Cortex of kidney (tissue), 1 donor: ENCODE data around the gene ANKHD1.
"Not testable (repeated sequence)": the region's sequence is repeated elsewhere in the genome, so short reads cannot be mapped to it uniquely, and the experiment has no call there.

Source experiments
- DNase-seq: peaks from one replicate; lab custom pipeline; 2025; lab: John Stamatoyannopoulos, UW

The ANKHD1 gene

DNA sequence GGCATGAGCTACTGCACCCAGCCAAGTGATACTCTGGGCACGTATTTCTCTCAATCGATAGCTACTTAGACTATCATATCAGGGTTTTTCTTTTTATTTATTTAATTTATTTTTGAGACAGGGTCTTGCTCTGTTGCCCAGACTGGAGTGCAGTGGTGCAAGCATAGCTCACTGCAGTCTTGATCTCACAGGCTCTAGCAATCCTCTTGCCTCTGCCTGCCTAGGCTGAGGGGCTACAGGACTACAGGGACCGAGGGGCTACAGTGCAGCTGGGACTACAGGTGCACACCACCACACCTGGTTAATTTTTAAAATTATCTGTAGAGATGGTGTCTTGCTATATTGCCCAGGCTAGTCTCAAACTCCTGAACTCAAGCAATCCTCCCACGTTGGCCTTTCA is 20.3 kb upstream of the ANKHD1 start:
- no peak for DNase-seq

DNA sequence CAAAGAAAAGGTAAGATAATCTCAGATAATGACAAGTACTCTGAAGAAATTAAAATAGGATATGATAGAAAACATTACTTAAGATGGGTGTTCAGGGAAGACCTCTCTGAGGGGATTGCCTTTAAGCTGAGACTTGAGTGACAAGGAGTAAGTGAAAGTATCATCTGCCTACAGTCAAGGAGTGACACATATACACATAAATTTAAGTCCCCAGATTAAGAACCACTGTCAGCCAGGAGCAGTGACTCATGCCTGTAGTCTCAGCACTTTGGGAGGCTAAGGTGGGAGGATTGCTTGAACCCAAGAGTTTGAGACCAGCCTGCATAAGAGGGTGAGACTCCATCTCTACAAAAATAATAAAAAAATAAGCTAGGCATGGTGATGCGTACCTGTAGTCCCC is 19.7 kb upstream of the ANKHD1 start:
- DNase-seq, result no peak

DNA sequence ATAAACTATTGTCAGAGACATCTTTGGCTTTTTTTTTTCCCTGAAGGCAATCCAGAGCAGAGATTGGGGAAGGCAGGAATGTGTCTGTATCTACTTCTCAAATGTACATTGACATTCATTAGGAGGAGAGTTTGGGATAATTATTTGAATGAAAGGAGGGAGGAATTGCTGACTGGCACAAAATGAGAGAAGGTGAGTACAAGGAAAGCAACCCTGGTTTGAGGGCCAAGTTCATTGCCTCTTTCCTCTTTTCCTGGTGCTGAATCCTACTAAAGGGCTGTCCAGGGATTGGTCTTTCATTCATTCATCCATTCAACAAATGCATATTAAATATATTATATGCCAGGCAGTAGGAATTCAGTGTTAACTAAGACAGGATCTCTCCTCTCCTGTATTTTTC is 18.8 kb upstream of the ANKHD1 start:
- DNase-seq, result no peak

DNA sequence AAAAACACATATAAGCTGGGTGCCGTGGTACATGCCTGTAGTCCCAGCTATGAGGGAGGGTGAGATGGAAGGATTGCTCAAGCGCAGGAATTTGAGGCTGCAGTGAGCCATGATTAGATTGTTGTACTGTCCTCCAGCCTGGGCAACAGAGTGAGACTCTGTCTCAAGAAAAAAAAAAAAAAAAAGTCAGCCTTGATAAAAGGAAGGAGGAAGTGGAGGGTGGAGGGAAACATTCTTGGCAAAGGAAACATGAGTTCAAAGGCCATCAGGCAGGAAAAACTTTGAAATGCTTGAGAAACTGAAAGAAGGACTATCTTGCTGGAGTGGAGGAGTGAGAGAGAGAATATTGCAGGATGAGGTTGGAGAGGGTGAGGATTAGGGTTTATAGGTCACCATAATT is 18.3 kb upstream of the ANKHD1 start:
- no peak for DNase-seq

DNA sequence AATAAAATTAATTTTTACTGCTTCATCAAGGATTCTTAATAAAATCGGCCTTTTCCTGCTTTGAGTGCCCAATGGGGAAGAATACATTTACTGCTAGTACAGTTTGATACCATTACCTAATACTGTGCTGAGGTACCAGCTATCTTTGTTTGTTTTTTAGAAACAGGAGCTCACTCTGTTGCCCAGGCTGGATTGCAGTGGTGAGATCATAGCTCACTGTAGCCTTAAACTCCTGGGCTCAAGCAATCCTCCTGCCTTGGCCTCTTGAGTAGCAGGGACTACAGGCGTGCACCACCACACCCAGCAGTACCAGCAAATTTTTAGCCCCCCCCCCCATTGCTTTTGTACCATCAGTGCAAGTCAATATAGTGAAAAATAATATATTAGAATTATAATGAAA is 13.6 kb upstream of the ANKHD1 start:
- DNase-seq, result no peak

DNA sequence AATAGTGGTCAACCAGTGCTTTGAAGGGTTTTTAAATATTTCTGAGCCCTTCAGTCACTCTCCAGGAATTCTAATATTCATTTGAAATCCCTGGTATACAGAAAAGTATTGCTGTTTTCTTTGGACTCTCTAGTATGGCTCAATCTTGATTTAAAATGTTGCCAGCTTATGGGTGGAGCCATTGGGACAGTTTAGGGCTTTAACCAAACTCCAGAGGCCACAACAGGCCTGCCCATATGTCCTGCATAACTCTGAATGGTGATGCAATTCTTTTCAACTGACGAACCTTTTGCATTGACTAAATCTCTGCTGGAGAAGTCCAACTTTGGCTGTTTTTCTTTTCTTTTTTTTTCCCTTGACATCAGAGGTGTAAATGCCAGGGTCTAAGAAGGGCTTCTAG is 10.3 kb upstream of the ANKHD1 start:
- DNase-seq, result no peak

DNA sequence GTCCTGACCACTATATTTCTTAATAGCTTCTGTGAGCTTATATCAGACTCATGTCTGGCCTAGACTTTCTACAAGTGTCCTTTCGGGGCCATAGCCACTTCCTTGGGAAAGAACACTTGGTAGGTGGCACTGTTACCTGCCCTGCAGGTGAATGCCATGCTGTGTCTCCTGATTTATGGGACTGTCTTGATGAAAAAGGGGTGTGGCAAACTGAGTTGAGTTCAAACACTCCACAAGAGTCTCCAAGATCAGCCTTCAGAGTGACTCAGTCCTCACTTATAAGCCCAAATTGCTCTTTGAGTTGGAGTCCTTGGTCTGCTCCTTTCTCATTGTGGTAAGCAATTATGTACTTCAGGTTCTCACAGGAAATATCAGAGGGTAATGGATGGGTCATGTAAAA is 9.9 kb upstream of the ANKHD1 start:
- DNase-seq, result no peak

DNA sequence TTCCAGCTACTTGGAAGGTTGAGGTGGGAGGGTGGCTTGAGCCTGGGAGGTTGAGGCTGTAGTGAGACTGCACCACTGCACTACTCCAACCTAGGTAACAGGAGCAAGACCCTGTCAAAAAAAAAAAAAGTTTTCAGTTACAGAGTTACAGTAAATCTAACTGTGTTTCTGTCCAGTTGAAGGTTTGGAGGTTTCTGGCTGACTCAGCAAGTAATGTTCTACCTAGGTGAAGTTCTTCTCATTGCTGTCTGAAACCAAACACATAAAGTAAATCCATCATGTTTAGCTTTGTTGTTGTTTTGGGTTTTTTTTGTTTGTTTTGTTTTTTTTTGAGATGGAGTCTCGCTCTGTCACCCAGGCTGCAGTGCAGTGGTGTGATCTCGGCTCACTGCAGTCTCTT is 7.9 kb upstream of the ANKHD1 start:
- no peak for DNase-seq

DNA sequence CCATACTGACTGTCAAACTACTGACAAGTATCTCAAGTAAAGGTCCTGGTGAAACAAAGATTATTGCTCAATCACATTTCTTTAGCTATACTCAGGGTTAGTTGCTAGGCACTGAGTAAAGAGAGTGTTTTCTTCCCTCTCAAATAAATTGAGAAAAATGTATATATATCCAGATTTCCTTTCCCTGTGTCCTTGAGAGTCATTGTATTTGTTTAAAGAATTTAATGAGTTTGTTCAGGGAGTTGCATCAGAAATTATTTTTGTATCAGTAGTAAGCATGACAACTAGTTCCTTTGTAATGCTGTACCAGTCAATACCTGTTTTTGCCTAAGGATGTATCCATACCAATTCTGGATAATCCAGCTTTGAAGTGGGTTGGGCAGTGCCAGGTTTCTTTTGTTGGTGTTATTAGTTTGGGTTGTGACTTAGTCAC is 3.2 kb upstream of the ANKHD1 start:
- DNase-seq, result no peak

DNA sequence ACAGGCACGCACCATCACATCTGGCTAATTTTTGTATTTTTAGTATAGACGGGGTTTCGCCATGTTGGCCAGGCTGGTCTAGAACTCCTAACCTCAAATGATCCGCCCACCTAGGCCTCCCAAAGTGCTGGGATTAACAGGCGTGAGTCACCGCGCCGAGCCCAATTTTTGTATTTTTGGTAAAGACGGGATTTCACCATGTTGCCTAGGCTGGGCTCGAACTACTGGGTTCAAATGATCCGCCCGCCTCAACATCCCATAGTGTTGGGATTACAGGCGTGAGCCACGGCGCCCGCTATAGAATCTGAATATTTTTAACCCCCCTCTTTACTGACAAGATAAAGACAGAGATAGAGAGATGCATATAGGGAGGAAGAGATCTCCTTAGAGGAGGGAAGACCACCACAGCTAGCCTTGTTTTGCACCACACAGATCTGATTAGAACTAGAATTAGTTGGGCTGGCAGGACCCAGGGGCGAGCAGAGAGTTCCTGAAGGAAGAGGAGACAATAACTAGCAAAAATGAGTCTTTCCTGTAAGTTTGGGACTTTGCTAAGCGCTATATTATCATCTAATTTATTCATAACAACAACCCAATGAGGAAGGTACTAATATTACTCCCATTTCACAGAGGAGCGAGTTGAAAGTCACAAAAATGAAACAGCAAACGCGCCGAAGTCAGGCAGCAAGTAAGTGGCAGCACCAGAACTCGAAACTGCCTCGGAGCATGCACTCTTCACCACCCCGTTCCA is 1.5 kb upstream of the ANKHD1 start:
- DNase-seq, result no peak

DNA sequence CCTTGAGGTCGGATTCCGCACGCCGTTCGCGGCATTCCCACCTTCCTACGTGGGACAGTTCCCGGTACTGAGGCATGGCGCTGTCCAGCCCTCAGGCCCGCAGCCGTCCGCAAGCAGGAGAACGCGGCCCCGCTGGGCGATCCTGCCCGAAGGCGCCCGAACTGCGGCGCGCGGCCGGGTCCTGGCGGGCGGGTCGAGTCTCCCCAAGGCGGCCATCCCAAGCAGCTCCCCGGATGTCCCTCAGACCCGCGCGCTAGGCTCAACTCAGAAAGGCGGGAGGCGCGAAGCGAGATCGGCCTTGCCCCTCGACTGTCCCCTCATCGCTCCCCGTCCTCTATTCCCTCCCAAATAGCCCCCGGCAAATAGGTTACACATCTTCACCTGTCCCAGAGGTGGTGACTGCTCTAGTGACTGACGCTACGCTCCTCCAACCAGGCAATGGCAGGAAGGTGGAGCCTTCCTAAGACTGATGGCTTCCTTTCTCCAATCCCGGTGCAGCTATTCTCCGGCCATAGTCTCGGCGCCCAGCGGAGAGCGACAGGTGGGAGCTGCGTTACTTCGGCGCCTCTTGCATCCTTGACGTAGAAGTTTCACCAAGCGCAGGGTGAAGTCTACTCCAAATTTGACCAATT is 787 bp upstream of the ANKHD1 start:
- DNase-seq, result no peak

DNA sequence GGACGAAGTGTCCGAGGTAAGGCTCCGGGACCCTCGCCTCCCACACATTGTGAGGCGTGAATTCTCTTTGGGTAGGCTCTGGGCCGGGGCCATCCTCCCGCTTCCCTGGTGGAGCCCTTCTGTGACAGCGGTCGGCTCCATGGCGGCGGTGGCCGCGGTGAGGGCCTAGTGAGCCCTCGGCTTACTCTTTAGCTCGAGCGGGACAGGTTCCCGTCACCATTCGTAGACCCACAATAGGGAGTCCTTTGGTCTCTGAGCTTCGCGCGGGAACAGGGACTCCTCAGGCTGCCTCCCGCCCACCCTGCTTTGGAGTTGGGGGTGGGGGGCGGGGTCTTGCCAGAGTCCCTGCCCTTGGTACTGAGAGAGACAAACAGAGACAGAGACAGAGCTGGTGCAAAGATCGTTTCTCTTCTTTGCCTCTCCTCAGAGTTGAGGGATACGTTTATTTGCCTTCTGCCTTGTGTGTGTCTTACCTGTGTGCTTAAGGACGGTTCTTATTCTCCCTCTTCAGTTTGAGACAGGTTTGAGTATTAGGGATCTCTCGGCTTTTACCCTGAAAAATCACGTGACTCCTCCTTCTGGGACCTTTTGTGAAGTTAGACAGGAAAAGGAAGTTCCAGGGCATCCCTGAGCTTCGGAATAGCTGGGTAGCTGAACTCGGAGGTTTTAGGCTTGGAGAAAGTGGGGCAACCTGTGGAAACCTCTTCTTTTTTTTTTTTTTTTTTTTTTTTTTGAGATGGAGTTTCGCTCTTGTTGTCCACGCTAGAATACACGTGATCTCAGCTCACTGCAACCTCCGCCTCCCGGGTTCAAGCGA is 833 bp downstream of the ANKHD1 start:
- no peak for DNase-seq

DNA sequence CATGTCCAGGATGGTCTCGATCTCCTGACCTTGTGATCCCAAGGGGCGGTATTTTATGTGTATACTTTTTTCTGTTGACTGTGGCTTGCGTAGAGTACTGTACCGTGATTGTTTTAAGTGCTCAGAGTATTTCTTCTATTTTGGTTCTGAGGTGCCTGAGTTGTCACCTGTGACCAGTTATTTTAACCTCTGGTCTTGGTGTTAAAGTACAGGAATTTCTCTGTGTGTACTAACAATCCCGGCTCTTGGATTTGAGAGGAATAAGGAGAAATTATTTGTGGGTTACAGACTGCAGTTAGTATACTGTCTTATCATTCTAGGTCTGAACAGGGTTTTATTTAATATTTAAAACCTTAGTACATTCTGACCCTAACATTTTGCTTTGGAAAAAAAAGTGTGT is 2.0 kb downstream of the ANKHD1 start:
- no peak for DNase-seq

DNA sequence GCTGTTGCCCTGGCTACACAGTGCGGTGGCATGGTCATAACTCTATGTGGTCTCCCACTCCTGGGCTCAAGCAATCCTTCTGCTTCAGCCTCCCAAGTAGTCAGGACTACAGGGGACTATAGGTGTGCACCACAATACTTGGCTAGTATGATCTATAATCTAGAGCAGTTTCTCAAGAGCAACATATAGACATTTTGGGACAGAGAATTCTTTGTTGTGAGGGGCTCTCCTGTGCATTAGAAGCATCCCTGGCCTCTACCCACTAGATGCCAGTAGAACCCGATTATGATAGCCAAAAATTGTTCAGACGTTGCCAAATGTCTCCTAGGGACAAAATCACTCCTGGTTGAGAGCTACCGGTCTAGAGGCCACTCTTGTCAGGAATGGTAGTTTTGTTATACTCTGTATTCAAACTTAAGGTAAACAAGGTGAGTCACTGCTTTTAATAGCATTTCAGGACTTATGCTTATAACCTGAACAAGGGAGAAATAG is 7.2 kb downstream of the ANKHD1 start:
- DNase-seq, result no peak

DNA sequence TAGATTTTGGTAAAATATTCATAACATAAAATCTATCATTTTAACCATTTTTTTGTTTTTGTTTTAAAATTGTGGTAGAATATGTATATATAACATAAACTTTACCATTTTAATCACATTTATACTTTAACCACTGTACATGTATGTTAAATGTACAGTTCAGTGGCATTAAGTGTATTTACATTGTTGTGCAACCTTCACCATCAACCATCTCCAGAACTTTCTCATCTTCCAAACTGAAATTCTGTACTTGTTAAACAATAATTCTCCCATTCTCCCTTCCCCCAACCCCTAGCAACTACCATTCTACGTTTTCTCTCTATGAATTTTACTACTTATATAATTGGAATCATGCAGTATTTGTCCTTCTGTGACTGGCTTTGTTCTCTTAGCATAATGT is 11.6 kb downstream of the ANKHD1 start:
- no peak for DNase-seq

DNA sequence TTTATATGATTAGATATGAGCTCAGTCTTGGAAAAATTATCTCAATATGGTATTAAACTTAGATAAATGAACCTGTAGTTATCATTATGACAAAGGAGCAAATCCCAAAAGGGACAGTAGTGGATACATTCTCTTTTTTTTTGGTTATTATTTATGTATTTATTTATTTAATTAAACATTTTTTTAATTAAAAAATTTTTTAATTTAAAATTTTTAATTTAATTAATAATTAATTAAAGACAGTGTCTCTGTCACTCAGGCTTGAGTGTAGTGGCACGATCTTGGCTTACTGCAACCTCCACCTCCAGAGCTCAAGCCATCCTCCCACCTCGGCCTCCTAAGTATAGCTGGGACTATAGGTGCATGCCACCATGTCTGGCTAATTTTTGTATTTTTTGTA is 15.6 kb downstream of the ANKHD1 start:
- DNase-seq, result no peak

DNA sequence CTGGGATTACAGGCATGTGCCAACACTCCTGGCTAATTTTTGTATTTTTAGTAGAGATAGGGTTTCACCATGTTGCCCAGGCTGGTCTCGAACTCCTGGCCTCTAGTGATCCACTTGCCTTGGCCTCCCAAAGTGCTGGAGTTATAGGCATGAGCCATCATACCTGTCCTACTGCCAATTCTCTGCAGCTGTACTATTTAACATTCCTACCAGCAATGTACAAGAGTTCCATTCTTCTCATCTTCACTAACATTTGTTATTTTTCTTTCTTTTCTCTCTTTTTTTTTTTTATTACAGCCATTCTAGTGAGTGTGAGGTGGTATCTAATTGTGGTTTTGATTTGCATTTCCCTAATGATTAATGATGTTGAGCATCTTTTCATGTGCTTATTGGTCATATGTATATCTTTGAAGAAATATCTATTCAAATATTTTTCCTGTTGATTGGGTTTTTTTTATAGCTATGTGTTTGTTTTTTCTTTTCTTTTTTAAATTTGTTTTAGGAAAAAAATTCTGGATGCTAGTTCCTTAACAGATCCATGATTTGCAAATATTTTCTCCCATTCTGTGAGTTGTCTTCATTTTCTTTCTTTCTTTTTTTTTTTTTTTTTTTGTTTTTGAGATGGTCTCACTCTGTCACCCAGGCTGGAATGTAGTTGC is 17.4 kb downstream of the ANKHD1 start:
- no peak for DNase-seq

DNA sequence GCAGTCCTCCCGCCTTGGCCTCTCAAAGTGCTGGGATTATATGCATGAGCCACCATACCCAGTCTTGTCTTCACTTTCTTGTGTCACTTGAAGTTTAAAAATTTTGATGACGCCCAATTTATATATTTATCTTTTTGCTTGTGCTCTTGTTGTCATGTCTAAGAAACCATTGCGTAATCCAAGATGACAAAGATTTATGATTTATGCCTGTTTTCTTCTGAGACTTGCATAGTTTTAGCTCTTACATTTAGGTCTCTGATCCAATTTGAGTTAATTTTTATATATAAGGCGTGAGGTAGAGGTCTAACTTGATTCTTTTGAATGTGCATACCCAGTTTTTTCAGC is 18.6 kb downstream of the ANKHD1 start:
- no peak for DNase-seq

DNA sequence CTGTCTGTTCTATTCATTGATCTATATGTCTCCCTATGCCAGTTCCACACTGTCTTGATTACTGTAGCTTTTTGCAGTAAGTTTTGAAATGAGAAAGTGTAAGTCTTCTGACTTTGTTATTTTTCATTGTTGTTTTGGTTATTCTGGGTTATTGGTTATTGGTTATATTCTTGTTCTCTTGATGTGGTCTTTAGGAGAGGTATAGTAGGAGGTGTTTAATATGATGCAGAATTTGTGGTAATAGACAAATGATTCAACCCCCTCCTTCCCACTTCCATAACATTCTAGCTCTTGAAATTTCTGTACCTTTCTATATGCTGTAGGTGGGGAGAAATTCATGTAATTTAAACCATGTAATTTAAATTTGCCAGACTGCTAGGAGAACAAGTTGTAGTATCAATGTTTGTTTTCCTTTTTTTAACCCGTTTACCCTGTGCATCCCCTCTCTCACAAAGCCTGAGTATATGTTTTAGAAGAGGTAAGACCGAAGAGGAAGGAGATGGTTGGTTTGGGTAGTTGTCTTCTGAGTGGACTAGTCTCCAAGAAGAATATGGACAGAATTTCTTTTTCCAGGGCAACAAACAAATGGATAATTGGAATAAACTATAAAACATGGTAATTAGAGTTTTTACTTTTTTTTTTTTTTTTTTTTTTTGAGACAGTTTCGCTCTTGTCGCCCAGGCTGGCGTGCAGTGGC is 19.2 kb downstream of the ANKHD1 start:
- DNase-seq, result no peak

DNA sequence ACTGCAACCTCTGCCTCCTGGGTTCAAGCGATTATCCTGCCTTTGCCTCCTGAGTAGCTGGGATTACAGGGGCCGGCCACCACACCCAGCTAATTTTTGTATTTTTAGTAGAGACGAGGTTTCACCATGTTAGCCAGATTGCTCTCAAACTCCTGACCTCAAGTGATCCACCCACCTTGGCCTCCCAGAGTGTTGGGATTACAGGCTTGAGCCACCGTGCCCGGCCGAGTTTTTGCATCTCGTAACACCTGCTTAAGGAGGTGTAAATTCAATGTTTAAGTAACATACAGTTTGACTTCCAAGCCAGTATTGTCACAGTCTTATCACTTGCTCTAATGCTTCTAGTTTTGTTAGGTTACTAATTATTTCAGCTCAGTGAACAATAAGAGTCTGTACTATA is 19.7 kb downstream of the ANKHD1 start:
- DNase-seq, result not testable (repeated sequence)

DNA sequence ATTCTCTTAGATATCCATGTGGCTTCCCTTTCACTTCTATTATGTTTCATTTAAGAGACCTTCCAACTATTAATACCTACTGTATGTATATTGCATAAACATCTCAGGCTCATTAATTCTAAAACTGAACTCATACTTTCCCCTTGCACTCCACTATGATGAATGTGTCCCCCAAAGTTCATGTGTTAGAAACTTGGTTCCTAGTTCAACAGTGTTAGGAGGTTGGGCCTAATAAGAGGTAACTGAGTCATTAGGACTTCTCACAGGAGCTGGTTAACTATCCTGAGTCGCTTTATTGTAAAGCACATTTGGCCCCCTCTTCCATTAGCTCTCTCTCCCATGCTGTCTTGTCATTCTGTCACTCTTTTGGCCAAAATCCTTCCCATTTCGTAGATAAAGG is 22.0 kb downstream of the ANKHD1 start:
- DNase-seq, result no peak

DNA sequence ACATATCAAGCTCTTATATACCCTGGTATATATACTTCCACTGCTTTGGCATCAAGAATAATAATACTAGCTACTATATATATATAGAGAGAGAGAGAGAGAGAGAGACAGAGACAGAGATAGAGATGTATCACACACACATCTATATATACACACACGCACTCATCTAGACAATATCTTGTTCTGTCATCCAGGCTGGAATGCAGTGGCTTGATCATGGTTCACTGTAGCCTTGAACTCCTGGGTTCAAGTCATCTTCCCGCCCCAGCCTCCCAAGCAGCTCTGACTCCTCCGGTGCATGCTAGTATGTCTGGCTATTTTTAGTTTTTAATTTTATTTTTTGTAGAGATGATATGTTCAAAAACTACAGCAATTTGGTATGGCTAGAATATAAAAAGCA is 22.5 kb downstream of the ANKHD1 start:
- DNase-seq, result no peak
